Renal pelvis (tissue), 3 donors: ENCODE results near the gene SPATA19. TPM values are rescaled to one million over a fixed set of nuclear protein-coding genes. Genes with fewer than 3 reads are reported as not detected.

Experiments
- polyA plus RNA-seq, 3 donors: library from polyadenylated mRNA; unstranded; fragments of 120-200 nt; gene quantifications; one replicate each; pipeline ENCODE4 v1.2.1, GENCODE V29; 2013; ENCODE audit not compliant: insufficient read length in 3 of 3

SPATA19 gene
- polyA plus RNA-seq, 3 donors = not detected

Other genes with a start within 250 kb of the SPATA19 start
- gene IGSF9B, start 111.5 kb upstream of the SPATA19 start, polyA plus RNA-seq = 1 to 10 TPM; 6.3 to 9.9 (median 8.4) TPM
- gene JAM3, start 223.6 kb upstream of the SPATA19 start, polyA plus RNA-seq = 10 to 100 TPM; 52.9 to 58.2 (median 54.7) TPM